GM18870 (cell line): ENCODE data around the gene C5orf52.

Experiments
- ATAC-seq: cut with Tn5 transposase; IDR thresholded peaks from one replicate; pipeline ENCODE4 v1.9.1; 2021; ENCODE audit warnings: moderate library complexity; ENCODE audit not compliant: unreplicated experiment

C5orf52 gene

GRCh38 chr5:157670662-157671591, at the start of gene C5orf52:
Gene C5orf52, plus strand, starts transcription at chr5:157671533. Its CDS starts 82 bp downstream, at chr5:157671615.
- no peak for ATAC-seq

GRCh38 chr5:157624144-157624543, 47.2 kb upstream of the C5orf52 start:
- no peak for ATAC-seq

GRCh38 chr5:157626831-157627230, 44.5 kb upstream of the C5orf52 start:
- no peak for ATAC-seq

GRCh38 chr5:157630341-157630740, 41.0 kb upstream of the C5orf52 start:
- no peak for ATAC-seq

GRCh38 chr5:157640406-157641066, 30.8 kb upstream of the C5orf52 start:
- ATAC-seq: no peak

GRCh38 chr5:157648275-157648990, 22.9 kb upstream of the C5orf52 start:
- no peak for ATAC-seq

- no peak for ATAC-seq
Measured at GRCh38 chr5:157649101-157649500, 22.2 kb upstream of the C5orf52 start.

- no peak for ATAC-seq
Measured at GRCh38 chr5:157650991-157651611, 20.2 kb upstream of the C5orf52 start.

GRCh38 chr5:157651623-157652376, 19.5 kb upstream of the C5orf52 start:
- no peak for ATAC-seq

- ATAC-seq: no peak
Measured at GRCh38 chr5:157652377-157652692, 19.0 kb upstream of the C5orf52 start, which contains the start of gene SOX30. Gene SOX30, minus strand, starts transcription at chr5:157652438. Its CDS starts 360 bp downstream, at chr5:157652078.

GRCh38 chr5:157657516-157657915, 13.8 kb upstream of the C5orf52 start:
- no peak for ATAC-seq

GRCh38 chr5:157658893-157659292, 12.4 kb upstream of the C5orf52 start:
- ATAC-seq: no peak

GRCh38 chr5:157659868-157660660, 11.3 kb upstream of the C5orf52 start:
- ATAC-seq: no peak

GRCh38 chr5:157665467-157666070, 5.8 kb upstream of the C5orf52 start:
- ATAC-seq: no peak

GRCh38 chr5:157668356-157668755, 3.0 kb upstream of the C5orf52 start:
- ATAC-seq: no peak

- no peak for ATAC-seq
Measured at GRCh38 chr5:157669701-157670097, 1.6 kb upstream of the C5orf52 start.

GRCh38 chr5:157671592-157672330, 428 bp downstream of the C5orf52 start:
- ATAC-seq: no peak

GRCh38 chr5:157672976-157673375, 1.6 kb downstream of the C5orf52 start:
- ATAC-seq: no peak
